HG03342 (cell line): ENCODE data around the gene ACOXL.

Experiments
- ATAC-seq: cut with Tn5 transposase; IDR thresholded peaks from one replicate; pipeline ENCODE4 v1.9.1; 2021; ENCODE audit warnings: mild to moderate bottlenecking, moderate library complexity; ENCODE audit not compliant: unreplicated experiment

The ACOXL gene

GRCh38 chr2:111121028-111121827, 388.9 kb downstream of the ACOXL start:
- no peak for ATAC-seq

DNA sequence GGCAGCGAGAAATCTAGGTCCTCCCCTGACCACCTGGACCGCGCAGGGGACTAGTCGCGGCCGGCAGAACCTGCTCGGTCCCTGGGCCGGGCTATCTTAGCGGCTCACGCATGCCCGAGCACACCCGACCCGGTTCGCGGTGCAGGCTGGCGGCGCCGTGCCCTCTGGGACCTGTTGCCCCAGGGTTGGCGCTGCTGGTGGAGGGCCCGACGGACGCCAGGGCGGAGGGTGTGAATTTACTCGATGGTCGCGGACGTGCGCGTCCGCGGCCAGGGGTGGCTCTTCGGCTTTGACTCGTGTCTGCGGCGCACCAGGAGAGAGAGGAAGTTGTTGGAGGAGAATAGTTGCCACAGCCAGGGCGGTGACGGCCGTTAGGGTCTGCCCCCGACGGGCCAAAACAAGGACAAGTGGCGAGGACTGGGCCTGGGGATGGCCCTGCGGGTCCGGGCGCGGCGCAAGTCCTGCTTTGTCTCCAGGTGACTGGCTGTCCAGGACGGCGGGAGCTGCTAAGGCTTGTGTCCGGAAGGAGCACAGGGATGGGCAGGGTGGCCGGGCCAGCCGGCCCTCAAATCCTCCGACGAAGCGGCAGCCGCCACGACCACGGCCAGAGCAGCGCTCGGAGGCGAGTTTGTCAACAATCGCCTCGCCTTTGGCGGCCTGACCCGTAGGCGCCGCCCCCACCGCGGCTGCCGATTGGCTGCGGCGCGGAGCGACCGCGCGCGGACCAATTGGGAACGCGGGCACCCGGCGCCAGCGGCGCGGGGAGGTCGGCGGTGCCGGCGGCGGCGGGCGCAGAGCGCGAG, 389.7 kb downstream of the ACOXL start:
- peak; percentile 47 for ATAC-seq

DNA sequence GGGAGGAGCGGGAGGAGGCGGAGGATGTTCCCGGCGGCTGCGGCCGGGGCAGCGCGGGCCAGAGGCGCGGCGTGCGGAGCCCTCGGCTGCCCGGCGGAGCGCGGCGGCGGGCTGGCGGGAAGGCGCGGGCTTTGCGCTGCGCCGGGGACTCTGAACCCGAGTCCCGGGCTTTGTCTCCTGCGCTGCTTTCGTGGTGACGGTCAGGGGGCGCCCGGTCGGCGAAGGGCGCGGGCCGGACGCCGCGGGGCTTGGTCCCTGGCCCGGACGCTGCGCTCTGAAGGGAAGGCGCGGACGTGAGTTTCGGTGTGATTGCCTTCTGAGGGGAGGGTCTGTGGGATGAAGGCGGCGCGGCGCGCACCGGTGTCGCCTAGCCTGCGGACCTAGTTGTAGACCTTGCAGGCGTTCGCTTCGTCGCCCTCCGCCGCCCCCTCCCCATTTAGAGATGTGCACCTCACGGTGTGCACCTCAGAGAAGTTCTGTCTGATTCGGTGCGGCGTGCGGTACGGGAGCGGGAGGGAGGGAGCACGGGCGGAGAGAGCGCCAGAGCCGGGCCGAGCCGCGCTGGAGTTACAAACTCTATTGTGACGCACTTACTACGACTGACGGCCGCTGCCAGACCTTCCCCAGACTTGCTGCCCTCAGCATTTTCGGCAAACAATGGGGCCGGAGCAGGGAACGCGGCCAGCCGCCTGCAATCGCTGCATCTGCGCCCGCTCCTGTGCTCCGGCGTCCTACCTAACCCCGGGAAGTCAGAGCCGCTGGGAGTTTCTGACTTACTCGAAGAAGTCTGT, 390.5 kb downstream of the ACOXL start:
- no peak for ATAC-seq

GRCh38 chr2:111123751-111124150, 391.4 kb downstream of the ACOXL start:
- ATAC-seq, result no peak

DNA sequence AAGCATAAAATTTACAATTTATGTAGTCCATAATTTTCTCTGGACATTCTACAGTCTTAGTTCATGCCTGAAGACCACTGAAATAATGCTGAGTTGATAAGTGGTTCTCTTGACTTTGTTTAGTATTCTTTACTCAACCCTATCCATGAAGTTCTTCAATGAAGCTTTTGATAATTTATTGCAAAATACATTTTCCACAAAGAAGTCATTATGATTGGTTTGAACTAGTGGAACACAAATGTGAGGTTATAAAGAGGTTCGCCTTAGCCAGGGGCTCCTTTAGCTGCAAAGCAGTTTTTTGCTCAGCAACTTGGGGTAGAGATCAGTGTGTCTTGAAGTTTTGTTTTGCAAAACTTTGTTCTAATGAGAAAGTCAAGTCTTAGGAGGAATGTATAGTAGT, 394.2 kb downstream of the ACOXL start:
- no peak for ATAC-seq

- ATAC-seq, result no peak
These were observed 395.0 kb downstream of the ACOXL start for GRCh38 chr2:111127351-111127750.

- ATAC-seq, result no peak
These were observed 395.7 kb downstream of the ACOXL start for GRCh38 chr2:111128096-111128495.

DNA sequence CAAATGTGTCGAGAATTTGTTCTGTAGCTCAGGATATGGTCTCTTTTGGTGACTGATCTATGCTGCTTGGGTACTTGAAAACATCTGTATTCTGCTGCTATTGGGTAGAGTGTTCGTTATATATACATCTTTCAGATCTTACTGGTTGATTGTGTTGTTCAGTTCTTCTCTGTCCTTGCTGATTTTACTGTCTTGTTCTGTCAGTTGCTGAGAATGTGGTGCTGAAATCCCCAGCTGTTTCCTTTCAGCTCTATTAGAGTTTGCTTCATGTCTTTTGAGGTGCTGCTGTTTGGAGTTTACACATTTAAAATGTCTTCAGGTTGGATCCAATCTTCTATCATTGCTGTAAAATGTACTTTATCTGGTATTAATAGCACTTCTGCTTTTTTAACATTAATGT, 401.2 kb downstream of the ACOXL start:
- no peak for ATAC-seq

- no peak for ATAC-seq
These were observed 401.7 kb downstream of the ACOXL start for GRCh38 chr2:111134055-111134454.

- no peak for ATAC-seq
These were observed 403.0 kb downstream of the ACOXL start for GRCh38 chr2:111135237-111135909.

GRCh38 chr2:111135910-111136297, 403.5 kb downstream of the ACOXL start:
- no peak for ATAC-seq

DNA sequence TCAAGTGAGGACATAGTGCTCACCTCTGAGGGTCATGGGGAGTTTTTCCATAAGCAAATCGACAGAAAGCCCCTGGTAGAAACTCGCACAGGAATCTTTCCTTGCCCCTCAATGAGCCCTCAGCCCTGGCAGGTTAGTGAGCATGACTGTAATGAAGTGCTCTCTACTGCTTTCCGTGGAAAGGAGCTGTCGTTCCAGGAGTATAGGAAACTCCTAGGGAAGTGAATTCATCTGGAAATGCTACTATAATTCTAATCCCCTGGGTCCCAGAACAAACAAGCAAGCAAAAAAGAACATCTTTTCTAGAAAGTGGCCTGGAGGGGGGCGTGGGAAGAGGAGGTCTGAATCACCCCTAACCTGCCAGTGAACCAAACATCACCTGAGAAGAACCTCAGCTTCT, 406.5 kb downstream of the ACOXL start:
- ATAC-seq, result no peak

- no peak for ATAC-seq
These were observed 407.4 kb downstream of the ACOXL start for GRCh38 chr2:111139637-111140317.

- no peak for ATAC-seq
These were observed 408.4 kb downstream of the ACOXL start for GRCh38 chr2:111140815-111141214.

- no peak for ATAC-seq
These were observed 409.7 kb downstream of the ACOXL start for GRCh38 chr2:111142101-111142500.

- ATAC-seq, result no peak
These were observed 410.9 kb downstream of the ACOXL start for GRCh38 chr2:111143107-111143842.

DNA sequence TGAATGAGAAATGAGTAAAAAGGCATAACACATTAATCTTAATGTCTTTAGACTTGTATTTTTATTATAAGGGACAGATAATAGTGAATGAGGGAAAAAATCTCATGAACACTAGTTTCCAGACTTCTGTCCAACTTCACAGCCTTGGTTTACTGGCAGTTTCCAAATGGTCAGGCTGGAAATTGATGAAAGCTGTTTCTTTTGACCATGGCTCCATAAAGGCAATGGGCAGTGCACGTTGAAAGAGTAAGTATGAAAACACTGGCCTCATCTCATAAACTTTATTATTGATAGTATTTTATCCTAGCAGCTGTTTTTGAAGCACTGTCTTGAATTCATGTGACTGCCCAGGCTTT, 411.4 kb downstream of the ACOXL start:
- no peak for ATAC-seq

- no peak for ATAC-seq
These were observed 412.9 kb downstream of the ACOXL start for GRCh38 chr2:111145103-111145760.

DNA sequence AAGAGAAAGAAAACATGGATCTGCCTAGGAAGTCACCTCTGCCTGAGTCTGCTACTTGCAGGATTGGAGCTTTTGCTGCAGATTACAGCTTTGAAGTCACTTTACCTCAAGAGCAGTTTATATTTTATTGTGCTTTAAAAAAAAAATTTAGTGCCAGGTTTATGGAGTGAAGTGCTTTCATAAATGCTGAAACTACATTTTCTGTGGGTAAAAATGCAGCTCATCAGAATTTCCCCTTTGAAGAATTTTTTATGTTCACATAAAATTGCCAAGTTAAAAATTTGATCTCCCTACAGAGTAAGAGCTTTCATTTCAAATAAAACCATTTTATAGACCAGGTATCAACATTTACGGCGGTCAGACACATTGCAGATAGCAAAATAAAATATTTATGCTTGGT, 413.6 kb downstream of the ACOXL start:
- ATAC-seq, result no peak
